ENCODE measurements around the gene BUB1B. TPM values are rescaled to one million over a fixed set of nuclear protein-coding genes. Genes with fewer than 3 reads are reported as not detected.

BUB1B gene
- total RNA-seq, 1 experiment from 2014 or later, result 69.5 TPM

GRCh38 chr15:40239693-40240618 lies 79.1 kb downstream of the BUB1B start:
- no peak for DNase-seq (ENCODE audit: low read depth)

DNA sequence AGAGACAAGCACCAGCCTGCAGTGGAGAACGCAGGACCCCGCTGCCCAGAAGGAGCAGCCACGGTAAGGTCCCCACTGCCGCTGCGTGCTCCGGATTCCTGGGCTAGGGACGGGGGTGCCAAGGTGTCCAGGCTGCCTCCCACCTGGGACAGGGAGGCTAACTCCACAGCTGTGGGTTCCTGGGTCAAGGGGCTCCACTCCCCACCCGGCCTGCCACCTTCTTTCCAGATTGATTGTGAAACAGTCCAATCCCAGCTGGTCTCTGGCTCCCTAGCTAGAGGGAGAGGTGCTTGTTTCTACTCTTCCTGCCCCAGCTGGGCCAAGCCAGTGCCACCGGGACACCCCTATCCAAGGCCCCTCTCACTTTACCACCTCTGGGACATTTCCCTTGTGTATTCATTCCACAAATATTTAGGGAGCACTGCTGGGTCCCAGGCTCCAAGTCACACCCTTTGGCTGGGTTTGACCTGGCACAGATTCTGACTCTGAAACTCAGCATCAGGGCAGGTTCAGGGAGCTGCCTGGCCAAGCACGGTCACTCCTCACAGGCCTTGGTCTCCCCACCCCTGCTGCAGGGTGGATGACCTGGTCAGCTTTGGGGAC lies 79.9 kb downstream of the BUB1B start:
- no peak for DNase-seq (ENCODE audit: low read depth)

DNA sequence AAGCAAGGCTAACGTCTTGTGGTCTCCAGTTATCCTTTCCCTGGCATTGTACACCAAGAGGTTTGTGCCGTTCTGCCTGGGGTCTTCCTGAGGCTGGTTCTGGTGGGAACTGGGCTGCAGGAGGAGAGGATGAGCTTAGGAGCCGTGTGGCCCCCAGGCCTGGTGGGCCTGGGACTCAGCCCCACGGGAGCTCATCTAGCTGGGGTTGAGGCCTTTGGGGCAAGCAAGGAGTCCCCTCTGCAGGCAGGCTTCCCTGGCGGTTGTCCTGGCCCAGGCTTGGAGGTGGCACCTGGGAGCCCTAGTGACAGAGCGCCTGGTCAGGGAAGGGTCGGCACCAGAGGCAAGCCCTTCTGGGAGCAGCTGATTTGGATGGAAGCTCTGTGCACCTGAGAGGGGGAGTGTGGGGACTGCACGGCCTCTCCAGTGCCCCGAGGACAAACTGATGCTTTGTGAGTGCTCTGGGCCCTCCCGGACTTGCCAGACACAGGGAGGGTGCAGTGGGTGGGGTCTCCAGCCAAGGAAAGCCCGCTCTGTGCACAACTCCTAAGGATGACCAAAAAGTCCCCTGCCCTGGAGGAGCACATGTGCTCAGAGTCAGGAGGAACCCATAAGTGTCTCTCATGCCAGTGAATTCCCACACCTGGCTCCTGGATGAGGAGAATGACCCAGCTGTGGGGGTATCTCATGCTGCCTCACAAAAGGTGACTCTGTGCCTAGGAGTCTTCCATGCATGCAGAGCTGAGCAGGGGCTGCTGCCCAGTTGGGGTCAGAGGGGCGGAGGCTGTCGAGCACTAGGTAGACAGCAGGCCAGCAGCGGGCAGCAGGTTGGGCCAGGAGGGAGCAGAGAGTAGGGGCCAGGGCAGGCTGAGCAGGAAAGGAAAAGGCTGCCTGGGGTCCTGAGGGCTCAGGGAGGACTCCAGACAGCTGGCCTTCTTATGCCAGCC lies 80.7 kb downstream of the BUB1B start:
- no peak for DNase-seq (ENCODE audit: low read depth)

DNA sequence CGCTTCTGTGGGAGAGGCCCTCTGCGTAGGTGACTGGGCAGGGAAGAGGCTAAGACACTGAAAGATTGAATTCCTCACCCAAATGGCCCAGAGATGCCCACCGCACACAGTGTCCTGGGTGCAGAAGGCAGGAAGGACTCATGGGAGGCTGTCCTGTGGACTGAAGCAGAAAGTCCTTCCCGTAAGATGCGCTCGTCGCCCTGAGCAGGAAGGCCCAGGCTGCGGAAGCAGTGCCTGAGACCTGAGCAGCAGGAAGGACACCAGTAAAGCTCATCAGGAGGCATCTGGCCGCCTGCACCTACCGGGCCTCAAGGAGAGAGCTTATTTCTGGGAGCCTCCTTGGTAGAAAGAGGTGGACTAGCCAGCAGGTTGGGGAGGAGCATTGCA lies 81.3 kb downstream of the BUB1B start:
- no peak for DNase-seq (ENCODE audit: low read depth)

DNA sequence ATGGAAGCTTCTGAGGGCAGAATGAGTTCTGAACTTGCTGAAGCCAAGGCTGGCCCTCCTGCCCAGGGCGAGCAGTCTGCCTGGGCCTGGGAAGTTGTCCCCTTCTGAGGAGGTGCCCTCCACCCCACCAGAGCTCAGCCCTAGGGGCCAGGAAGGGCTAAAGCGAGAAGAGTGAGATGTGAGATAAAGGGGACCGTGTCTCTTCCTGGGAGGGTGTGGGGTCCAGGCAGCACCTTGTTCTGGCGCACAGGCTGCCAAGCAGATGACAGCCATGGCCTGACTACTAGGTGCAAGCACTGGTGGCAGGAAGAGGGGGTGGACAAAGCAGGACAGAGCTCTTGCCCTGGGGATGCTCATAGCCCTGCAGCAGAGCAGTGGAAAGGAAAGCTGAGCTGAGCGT lies 81.7 kb downstream of the BUB1B start:
- no peak for DNase-seq (ENCODE audit: low read depth)

DNA sequence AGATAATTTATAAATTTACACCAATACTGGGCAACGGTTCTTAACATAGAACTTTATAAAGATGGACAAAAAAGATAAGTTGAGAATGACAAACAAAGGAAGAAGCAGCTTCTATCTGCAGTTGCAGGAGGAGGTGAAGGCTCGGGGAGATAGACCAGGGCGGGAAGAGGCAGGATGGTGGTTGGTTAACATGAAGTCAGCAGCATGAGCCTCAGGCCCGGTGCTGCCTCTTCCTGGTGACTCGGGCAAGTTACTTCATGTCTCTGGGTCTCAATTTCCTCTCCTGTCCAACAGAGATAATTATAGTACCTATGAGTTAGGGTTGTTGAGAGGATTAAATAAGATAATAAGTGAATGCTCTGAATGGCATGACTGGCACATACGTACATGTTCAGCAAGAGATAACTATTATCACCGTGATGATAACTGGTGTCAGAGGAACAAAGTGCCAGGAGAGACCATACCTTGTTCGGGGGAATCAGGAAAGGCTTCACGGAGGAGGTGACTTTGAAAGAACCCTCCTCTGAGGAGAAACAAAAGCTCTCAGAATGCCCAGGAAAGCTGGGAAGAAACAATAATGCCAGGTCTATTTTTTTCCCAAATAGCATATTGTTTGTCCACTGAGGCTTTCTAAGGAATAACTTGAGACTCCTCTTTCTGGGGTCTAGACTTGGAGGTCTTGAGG lies 82.4 kb downstream of the BUB1B start:
- no peak for DNase-seq (ENCODE audit: low read depth)

DNA sequence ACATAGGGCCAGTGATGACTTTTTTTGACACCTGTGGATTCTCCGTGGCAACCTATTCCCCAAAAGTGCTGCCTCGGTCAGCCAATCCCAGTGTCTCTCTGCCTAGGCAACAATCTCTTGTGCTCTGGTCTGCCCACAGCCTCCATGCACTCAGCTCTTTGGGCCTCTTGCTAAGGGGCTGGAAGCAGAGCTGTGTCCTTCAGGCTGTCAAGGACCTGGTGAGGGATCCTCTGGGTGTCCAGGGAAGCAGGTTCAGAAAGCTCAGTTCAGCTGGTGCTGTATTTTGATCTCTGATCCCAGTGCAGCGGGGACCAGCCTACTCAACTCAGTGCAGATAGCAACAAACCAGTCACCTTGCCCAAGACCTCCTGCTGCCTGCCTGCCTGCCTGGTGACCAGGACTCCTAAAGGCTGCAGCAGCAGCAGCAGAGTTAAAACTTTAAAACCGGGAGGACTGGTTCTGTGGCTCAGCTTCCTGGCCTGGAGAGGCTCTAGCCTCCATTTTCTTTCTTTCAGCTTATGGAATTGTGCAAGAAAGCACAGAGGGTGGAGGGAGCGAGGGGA lies 84.2 kb downstream of the BUB1B start:
- no peak for DNase-seq (ENCODE audit: low read depth)

GRCh38 chr15:40245666-40246450 lies 85.0 kb downstream of the BUB1B start:
- DNase-seq (ENCODE audit: low read depth), result no peak

DNA sequence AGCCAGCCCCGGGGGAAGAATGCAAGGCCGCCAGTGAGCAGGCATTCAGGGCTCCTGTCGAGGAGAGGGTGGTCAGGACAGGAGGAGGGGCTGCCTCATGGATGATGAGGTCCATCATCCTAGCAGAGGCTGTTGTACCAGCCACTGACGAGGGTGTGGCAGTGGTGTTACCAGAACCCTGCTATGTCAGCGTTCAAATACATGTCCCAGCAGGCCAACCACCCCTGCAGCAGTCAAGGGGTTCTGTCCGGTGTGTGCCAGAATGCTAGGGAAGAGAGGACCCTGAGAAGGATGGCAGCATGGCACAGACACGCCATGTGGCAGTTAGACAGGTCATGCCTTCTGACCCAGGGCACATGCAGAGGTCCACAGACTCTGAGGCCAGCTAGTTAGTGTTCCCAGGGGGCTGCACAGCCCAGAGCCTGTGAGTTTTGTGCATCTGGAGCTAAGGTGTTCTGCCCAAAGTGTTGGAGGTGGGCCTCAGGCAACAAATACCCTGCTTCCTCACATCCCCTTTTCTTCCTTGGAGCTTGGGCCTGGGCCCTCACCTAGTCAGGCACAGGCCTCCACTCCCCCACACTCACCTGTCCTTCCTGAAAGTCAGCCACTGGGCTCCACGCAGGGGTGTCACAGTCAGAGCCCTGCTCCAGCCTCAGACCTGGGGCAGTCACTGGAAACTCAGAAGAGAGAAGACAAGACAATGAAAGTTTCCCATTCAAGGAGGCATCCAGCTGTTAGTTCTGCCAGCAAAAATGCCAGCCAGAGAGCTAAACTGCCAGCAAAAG lies 85.8 kb downstream of the BUB1B start:
- no peak for DNase-seq (ENCODE audit: low read depth)

GRCh38 chr15:40247406-40247971 lies 86.6 kb downstream of the BUB1B start:
- DNase-seq (ENCODE audit: low read depth), result no peak

DNA sequence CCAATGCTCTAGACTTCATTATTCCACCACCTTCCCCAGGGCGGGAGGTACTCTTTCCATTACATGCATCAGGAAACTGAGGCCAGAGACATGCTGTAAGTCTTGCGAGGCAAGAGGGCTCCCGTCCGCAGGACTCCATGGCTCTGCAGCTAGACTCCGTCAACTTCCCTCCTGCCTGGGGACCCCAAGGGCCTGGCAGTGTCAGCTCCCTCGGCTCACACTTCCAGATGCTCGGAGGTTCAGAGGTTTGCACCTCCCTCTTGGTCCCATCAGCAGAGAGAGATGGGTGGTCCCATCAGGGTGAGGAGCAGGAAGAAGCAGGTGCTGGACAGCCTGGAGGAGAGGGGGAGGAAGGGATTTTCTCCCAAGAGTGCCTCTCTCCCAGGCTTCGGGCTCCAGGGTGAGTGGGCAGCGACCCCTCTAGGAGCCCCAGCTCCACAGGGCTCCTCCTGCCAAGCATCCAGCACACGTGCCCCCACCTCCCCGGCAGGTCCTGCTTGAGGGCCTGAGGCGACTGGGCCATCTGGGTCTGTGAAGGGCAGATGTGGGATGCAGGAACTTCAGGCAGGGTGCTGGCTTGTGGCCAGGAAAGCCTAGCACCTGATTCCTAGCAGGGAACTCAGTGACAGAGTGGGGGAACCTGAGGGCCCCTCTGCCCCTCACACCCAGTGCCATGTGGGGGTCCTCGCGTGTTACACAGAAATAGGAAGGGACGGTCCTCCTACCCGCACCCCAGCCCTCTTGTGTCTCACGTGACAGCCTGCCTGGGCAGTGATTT lies 87.3 kb downstream of the BUB1B start:
- DNase-seq (ENCODE audit: low read depth), result no peak

DNA sequence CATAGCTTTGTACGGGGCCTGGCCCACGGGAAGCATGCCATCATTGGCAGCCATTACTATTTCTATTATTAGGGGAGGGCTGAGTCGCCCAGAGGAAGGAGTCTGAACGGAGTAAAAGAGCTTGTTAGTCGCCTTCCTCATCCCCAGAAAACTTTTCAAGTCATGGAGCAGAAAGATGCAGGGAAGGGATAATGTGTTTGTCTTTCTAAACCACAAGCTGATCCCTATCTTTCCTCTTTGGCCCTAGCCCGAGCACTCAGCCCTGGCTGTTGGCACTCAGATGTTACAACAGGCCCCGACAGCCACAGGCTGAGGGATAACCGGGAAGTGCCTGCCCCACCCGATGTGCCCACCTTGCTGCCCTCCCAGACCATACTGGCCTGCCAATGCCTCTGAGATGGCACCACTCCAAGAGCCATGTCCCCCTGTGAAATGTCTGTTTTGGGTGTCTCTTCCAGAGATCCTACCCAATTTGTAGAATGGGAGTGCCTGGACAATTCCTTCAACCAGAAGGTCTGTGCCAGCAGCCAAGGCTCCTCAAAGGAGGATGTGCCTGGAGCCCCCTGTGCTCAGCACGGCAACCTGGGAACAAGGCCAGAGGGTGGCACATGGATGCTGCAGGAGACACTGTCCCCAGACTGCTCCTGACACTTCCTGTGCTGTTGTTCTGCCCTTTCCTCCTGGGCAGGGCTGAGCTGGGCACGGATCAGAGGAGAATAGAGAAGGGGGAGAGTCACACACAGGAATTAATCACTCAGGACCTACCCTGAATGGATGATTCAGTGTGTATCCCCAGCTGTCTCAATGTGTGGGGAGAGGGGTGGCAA lies 88.8 kb downstream of the BUB1B start:
- DNase-seq (ENCODE audit: low read depth), result peak; percentile 48

DNA sequence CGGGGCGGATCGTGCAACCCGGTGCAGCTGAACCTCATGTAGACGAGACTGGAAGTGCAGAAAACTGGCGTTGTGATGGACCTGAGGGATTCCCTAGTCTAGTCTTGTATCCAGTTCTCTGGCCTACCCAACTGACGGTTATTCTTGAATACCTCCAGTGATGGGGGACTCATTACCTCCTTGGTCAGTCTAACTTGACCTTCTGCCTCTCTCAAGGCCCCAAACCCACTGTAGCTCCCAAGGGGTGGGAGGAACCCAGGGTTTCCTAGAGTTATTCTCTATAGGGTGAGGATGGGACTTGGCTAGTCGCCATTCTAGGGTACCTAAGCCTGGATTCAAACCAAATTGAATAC lies 89.4 kb downstream of the BUB1B start:
- no peak for DNase-seq (ENCODE audit: low read depth)

GRCh38 chr15:40250771-40251483 lies 90.1 kb downstream of the BUB1B start:
- no peak for DNase-seq (ENCODE audit: low read depth)

GRCh38 chr15:40251486-40252140 lies 90.7 kb downstream of the BUB1B start:
- no peak for DNase-seq (ENCODE audit: low read depth)

DNA sequence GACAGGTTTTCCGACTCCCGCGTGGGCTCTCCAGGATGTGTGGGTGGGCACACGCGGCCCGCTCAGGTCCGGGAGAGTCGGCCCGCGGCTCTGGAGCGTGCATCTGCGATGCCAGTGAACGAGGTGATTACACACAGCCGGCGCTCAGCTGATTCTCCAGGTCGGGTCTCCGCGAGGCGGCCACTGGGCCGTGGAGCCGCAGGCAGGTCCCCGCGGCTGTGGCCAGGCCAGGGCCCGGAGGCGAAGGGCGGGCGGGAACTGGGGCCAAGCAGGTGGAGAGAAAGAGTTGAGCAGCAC lies 91.2 kb downstream of the BUB1B start:
- DNase-seq (ENCODE audit: low read depth), result no peak

Measured in HT1080 (cell line).